ENCODE data around the gene BCL2. TPM values are rescaled to one million over a fixed set of nuclear protein-coding genes. Genes with fewer than 3 reads are reported as not detected.
"Not testable (repeated sequence)": the region's sequence is repeated elsewhere in the genome, so short reads cannot be mapped to it uniquely, and the experiment has no call there.

Gene BCL2
- total RNA-seq, 2 experiments from 2014 or later, result 62.8 to 67.3 TPM

DNA sequence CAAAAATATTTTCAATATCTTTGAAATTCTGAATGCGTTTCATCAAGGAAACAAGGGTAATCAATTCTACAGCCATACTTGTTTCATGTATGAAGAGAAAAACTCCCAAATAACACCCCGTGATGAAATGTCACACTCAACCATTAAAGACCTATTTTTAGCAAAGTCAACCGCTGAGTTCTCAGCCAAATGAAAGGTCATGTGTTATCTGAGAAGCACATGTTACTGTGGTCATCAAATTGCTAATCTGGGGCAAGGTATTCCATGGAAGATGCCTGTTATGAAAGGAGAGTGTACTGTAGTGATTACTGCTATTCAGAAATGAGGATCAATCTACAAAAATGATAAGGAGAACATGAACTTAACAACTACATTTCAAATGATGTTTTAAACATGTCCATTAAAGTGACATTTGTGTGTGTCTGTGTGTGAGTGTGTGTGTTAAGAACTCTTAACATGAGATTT lies 126.7 kb downstream of the BCL2 start:
- H3K27ac Mint-ChIP-seq, result peak overlapping the region; percentile 57
- DNase-seq, result no peak
- peaks cover 35% of the 10 kb centered on the region for H3K36me3 Mint-ChIP-seq
- H3K4me1 Mint-ChIP-seq, result peaks cover 39% of the 10 kb centered on the region
- H3K9me3 Mint-ChIP-seq, result peaks cover 3% of the 10 kb centered on the region
- no peaks in the 10 kb centered on the region for H3K27me3 Mint-ChIP-seq
- no peak overlapping the region for H3K4me3 Mint-ChIP-seq

DNA sequence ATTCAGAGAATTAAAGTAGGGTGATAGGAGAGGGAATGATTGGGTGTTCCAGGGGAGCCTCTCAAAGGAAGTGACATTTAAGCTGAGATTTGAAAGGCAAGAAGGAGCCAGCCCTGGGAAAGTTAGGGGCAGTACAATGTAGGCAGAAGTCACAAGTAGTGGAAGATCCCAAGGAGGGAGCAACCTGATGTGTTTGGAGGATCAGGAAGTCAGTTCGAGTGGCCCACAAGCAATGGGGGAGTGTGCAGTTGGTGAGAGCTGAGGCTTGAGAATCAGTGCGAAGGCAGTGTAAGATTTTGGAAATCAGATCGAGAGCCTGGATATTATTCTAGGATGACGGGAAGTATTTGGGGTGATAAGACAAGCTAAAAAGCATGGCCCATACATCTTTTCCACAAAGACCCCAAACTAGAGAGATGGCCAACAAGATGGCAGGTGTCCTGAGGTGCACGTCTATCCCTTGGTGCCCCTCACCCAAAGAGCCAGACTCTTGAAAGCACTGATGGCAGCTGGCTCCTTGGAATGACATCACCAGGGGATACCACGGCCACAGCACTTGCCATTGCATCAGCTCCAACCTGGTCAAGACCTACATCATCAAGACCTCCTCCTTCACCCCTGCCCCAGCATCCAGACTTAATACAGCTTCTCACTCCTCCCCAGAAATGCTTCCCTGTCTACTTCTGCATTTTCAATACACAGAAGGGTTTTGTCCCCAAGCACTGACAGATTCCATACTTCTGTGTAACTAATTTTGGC lies 127.3 kb downstream of the BCL2 start:
- Mint-ChIP-seq H3K9me3 (peaks cover 3% of the 10 kb centered on the region), H3K4me3 (no peak overlapping the region), H3K27me3 (no peaks in the 10 kb centered on the region), H3K36me3 (peaks cover 40% of the 10 kb centered on the region), H3K4me1 (peaks cover 45% of the 10 kb centered on the region), H3K27ac (peak overlapping the region; percentile 57)
- DNase-seq, result no peak

DNA sequence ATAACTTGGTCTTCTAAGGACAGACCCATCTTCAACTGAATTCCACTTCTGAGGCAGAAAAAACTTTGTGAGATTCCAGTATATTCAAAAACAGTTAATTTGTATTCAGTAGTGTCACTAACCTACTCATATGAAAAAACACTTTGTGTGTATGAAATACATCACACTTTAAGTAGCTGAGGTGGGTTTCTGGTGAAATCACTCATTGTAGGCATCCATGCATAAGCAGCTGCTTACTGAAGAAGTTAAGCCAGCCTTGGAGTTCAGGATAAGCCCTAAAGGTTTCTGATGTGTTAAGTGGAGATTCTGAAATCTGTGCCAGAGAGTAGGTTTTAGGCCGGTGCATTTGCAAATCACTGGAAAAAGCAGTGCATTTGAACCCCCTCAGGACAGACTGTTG lies 128.2 kb downstream of the BCL2 start:
- Mint-ChIP-seq H3K36me3 (peaks cover 43% of the 10 kb centered on the region), H3K27me3 (no peaks in the 10 kb centered on the region), H3K27ac (no peak overlapping the region), H3K9me3 (peaks cover 3% of the 10 kb centered on the region), H3K4me3 (no peak overlapping the region), H3K4me1 (peaks cover 54% of the 10 kb centered on the region)
- DNase-seq, result no peak

- Mint-ChIP-seq H3K4me1 (peaks cover 57% of the 10 kb centered on the region), H3K27ac (peak overlapping the region; percentile 14), H3K36me3 (peaks cover 43% of the 10 kb centered on the region)
- H3K9me3 Mint-ChIP-seq, DNase-seq, H3K4me3 Mint-ChIP-seq, H3K27me3 Mint-ChIP-seq: not testable (repeated sequence)
These were observed 128.7 kb downstream of the BCL2 start for GRCh38 chr18:63190838-63191237.

DNA sequence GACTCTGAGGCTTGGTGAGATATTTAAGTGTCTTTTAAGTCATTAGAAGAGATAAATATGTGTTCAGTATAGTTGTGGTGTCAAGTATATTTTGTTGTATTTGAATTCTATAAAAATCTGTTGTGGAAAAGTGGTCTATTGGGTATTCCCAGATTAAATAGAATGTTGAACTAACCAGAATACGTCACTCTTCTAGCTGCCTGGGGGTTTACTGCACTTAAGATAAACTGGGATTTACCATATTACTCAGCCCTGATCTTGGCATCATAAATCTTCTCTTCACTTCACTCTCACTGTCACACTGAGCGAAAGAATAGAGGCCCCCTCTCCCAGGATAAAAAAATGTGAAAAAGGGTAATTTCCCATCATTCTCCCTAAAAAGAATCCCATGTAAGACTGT lies 129.8 kb downstream of the BCL2 start:
- peak overlapping the region; percentile 7 for H3K27ac Mint-ChIP-seq
- H3K4me1 Mint-ChIP-seq, result peaks cover 62% of the 10 kb centered on the region
- no peak overlapping the region for H3K4me3 Mint-ChIP-seq

DNA sequence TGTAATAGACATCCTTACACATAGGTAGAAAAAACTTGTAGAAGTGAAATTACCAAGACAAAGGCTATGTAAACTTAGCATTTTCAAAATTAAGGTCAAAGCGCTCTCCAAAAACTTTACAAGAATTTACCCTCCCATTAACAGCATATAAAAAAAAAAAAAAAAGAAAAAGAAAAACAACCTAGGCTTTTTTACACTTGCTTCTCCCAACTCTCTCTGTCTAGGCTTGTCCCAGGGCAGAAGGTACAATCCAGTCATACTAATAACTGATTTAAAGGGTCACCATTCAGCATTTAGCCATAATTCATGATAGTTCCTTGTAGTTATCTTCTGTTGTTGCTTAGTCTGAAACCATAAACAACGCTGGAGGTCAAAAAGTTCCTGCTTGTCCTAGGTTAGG lies 130.5 kb downstream of the BCL2 start:
- Mint-ChIP-seq H3K27ac (no peak overlapping the region), H3K27me3 (no peaks in the 10 kb centered on the region), H3K36me3 (peaks cover 51% of the 10 kb centered on the region), H3K9me3 (peaks cover 3% of the 10 kb centered on the region), H3K4me3 (no peak overlapping the region), H3K4me1 (peaks cover 70% of the 10 kb centered on the region)
- DNase-seq, result no peak

More for the DNA sequence above, 129.8 kb downstream of the BCL2 start:
- no peak for DNase-seq
- peaks cover 3% of the 10 kb centered on the region for H3K9me3 Mint-ChIP-seq
- H3K36me3 Mint-ChIP-seq, result peaks cover 47% of the 10 kb centered on the region
- no peaks in the 10 kb centered on the region for H3K27me3 Mint-ChIP-seq

DNA sequence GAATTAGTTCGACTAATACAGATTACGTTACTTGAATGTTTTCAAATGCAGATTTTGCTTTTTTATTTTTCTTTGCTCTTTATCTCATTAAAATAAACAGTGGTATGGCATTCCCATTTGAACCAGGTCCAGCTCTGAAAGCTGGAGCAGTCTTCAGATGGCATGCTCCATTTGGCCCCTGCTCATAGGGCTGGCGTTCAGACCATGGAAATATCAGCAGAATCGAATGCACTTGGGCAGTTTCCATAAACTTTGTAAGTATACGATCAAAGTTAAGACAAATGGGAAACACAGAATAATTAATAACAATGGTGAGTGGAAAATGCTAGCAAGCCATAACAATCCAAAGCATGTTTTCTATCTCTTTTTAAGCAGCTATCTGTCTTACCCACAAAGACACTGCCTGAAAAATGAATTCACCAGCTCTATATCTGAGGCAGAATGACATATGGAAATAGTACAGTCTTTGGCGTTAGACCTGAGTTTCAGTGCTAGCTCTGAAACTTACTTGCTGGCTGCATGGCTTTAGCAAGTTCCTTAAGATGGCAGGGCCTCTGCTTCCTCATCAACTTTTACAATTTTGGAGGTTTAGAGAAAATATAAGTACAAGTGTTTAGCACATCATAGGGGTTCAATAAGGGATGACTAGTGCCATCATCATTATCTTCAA lies 131.6 kb downstream of the BCL2 start:
- Mint-ChIP-seq H3K9me3 (peaks cover 3% of the 10 kb centered on the region), H3K4me3 (no peak overlapping the region), H3K27ac (peak overlapping the region; percentile 62), H3K4me1 (peaks cover 77% of the 10 kb centered on the region), H3K27me3 (no peaks in the 10 kb centered on the region), H3K36me3 (peaks cover 51% of the 10 kb centered on the region)
- DNase-seq, result no peak

- H3K27me3 Mint-ChIP-seq, result no peaks in the 10 kb centered on the region
- DNase-seq, result no peak
- H3K4me1 Mint-ChIP-seq, result peaks cover 79% of the 10 kb centered on the region
- H3K27ac Mint-ChIP-seq, result peak overlapping the region; percentile 36
- H3K4me3 Mint-ChIP-seq, result no peak overlapping the region
- H3K36me3 Mint-ChIP-seq, result peaks cover 48% of the 10 kb centered on the region
- H3K9me3 Mint-ChIP-seq, result peaks cover 3% of the 10 kb centered on the region
These were observed 132.4 kb downstream of the BCL2 start for GRCh38 chr18:63187223-63187574.

- Mint-ChIP-seq H3K9me3 (peaks cover 3% of the 10 kb centered on the region), H3K27me3 (no peaks in the 10 kb centered on the region), H3K36me3 (peaks cover 44% of the 10 kb centered on the region), H3K4me1 (peaks cover 77% of the 10 kb centered on the region), H3K27ac (peak overlapping the region; percentile 36), H3K4me3 (no peak overlapping the region)
- DNase-seq, result no peak
These were observed 132.9 kb downstream of the BCL2 start for GRCh38 chr18:63186520-63187222.

- H3K27ac Mint-ChIP-seq, result peak overlapping the region; percentile 36
- peaks cover 77% of the 10 kb centered on the region for H3K4me1 Mint-ChIP-seq
- DNase-seq, result no peak
- no peaks in the 10 kb centered on the region for H3K27me3 Mint-ChIP-seq
- no peak overlapping the region for H3K4me3 Mint-ChIP-seq
- H3K36me3 Mint-ChIP-seq, result peaks cover 41% of the 10 kb centered on the region
- peaks cover 3% of the 10 kb centered on the region for H3K9me3 Mint-ChIP-seq
These were observed 133.6 kb downstream of the BCL2 start for GRCh38 chr18:63185984-63186383.

GRCh38 chr18:63183952-63184770 lies 135.4 kb downstream of the BCL2 start:
- DNase-seq, result no peak
- Mint-ChIP-seq H3K4me3 (no peak overlapping the region), H3K9me3 (no peaks in the 10 kb centered on the region), H3K4me1 (peaks cover 75% of the 10 kb centered on the region), H3K36me3 (peaks cover 39% of the 10 kb centered on the region), H3K27ac (peak overlapping the region; percentile 32), H3K27me3 (no peaks in the 10 kb centered on the region)

GRCh38 chr18:63183378-63183777 lies 136.2 kb downstream of the BCL2 start:
- no peaks in the 10 kb centered on the region for H3K27me3 Mint-ChIP-seq
- no peak for DNase-seq
- peaks cover 77% of the 10 kb centered on the region for H3K4me1 Mint-ChIP-seq
- peak overlapping the region; percentile 6 for H3K27ac Mint-ChIP-seq
- H3K4me3 Mint-ChIP-seq, result no peak overlapping the region
- peaks cover 40% of the 10 kb centered on the region for H3K36me3 Mint-ChIP-seq
- no peaks in the 10 kb centered on the region for H3K9me3 Mint-ChIP-seq

DNA sequence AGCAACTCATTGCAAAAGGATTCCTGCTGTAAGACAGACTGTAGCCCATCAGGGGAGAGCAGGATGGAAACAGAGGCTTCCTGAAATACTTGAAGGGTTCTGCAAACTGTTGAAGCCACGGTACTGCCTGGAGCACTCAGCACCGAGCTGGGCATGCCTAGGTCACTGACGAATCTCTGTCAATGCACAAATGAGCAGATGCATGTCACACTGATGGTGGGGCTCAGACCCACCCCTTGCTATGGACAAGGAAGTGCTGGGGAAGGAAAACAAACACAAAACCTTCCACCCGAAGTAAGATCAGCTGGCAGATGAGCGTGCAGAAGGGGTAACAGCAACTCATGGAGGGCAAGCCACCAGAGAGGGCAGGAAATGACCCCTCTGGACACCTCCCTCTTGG lies 136.7 kb downstream of the BCL2 start:
- Mint-ChIP-seq H3K4me1 (peaks cover 74% of the 10 kb centered on the region), H3K36me3 (peaks cover 44% of the 10 kb centered on the region), H3K9me3 (no peaks in the 10 kb centered on the region), H3K27ac (peak overlapping the region; percentile 6), H3K4me3 (no peak overlapping the region), H3K27me3 (no peaks in the 10 kb centered on the region)
- DNase-seq, result no peak

GRCh38 chr18:63182310-63182772 lies 137.2 kb downstream of the BCL2 start:
- peaks cover 44% of the 10 kb centered on the region for H3K36me3 Mint-ChIP-seq
- H3K27ac Mint-ChIP-seq, result peak overlapping the region; percentile 65
- H3K4me1 Mint-ChIP-seq, result peaks cover 72% of the 10 kb centered on the region
- H3K9me3 Mint-ChIP-seq, result no peaks in the 10 kb centered on the region
- no peaks in the 10 kb centered on the region for H3K27me3 Mint-ChIP-seq
- DNase-seq, result no peak
- H3K4me3 Mint-ChIP-seq, result no peak overlapping the region
